Fibroblast of the aortic adventitia (primary cell): Measurements from ENCODE around the gene SMARCAL1. TPM values are rescaled to one million over a fixed set of nuclear protein-coding genes. Genes with fewer than 3 reads are reported as not detected.
"Not testable (repeated sequence)": the region's sequence is repeated elsewhere in the genome, so short reads cannot be mapped to it uniquely, and the experiment has no call there.

Experiments used
- DNase-seq: peaks from one replicate; pipeline ENCODE4 v3.0.0-alpha.2; 2010; ENCODE audit warnings: low read depth
- H3K4me3 ChIP-seq: 2 replicates; pipeline ENCODE4 v1.5.1; 2011; ENCODE audit warnings: low read depth, mild to moderate bottlenecking, control low read depth, low read length, moderate library complexity
- CTCF ChIP-seq: IDR thresholded peaks from 2 replicates; pipeline ENCODE4 v1.5.1; 2011; ENCODE audit warnings: mild to moderate bottlenecking, low read length, control low read depth, inconsistent platforms; ENCODE audit not compliant: insufficient read depth
- total RNA-seq: library from RNA; depleted of rRNA; stranded (reverse); fragments of >200 nt; gene quantifications from 2 replicates; pipeline ENCODE4 v1.2.3, GENCODE V29; 2012; ENCODE audit warnings: low replicate concordance

SMARCAL1 gene
- total RNA-seq, 1 donor: 20.6 TPM

GRCh38 chr2:216516730-216517350 is 104.6 kb downstream of the SMARCAL1 start:
- peak; percentile 71 for DNase-seq
- TF ChIP-seq CTCF: peak; percentile 78
- H3K4me3 ChIP-seq: no peak overlapping the region

- DNase-seq: no peak
- TF ChIP-seq CTCF: no peak
- no peak overlapping the region for H3K4me3 ChIP-seq
Measured at GRCh38 chr2:216517447-216518225, 105.4 kb downstream of the SMARCAL1 start.

- not testable (repeated sequence) for H3K4me3 ChIP-seq, DNase-seq
Measured at GRCh38 chr2:216518566-216519119, 106.4 kb downstream of the SMARCAL1 start.

- no peak overlapping the region for H3K4me3 ChIP-seq
- TF ChIP-seq CTCF: peak; percentile 73
- DNase-seq: peak; percentile 86
Measured at GRCh38 chr2:216519154-216519762, 107.0 kb downstream of the SMARCAL1 start.

GRCh38 chr2:216520112-216520511 is 107.8 kb downstream of the SMARCAL1 start:
- H3K4me3 ChIP-seq: no peak overlapping the region
- no peak for TF ChIP-seq CTCF
- peak; percentile 26 for DNase-seq

GRCh38 chr2:216522892-216523502 is 110.7 kb downstream of the SMARCAL1 start:
- no peak overlapping the region for H3K4me3 ChIP-seq
- DNase-seq: no peak
- no peak for TF ChIP-seq CTCF
